Body of pancreas (tissue), 4 donors: Measurements from ENCODE around the gene SLC16A9. TPM values are rescaled to one million over a fixed set of nuclear protein-coding genes. Genes with fewer than 3 reads are reported as not detected.

Experiments used
- ATAC-seq: fragments of 150-250 bp; one replicate; pipeline ENCODE4 v1.9.1; 2016
- DNase-seq, 4 donors: peaks; one replicate each; pipeline ENCODE4 v3.0.0-alpha.2; 2019
- H3K27ac ChIP-seq, 4 donors: fragments of 200-600 bp; sonication (generic); 1 replicate in 3 of 4; 2 replicates in 1 of 4; pipeline versions ENCODE4 v1.5.1 to v1.6.1; 2016 to 2019; ENCODE audit warnings: mild to moderate bottlenecking in 1 of 4, mixed read lengths in 1 of 4, moderate library complexity in 1 of 4
- H3K27me3 ChIP-seq, 2 donors: fragments of 200-600 bp; sonication (generic); one replicate each; pipeline ENCODE4 v1.6.0; 2016; ENCODE audit warnings: mild to moderate bottlenecking in 1 of 2
- H3K36me3 ChIP-seq, 2 donors: fragments of 200-600 bp; sonication (generic); replicated peaks in 1 of 2; 2 replicates each; pipeline ENCODE4 v1.5.1; 2016; ENCODE audit warnings: low read depth in 2 of 2; ENCODE audit not compliant: insufficient read depth in 1 of 2
- H3K4me1 ChIP-seq: fragments of 200-600 bp; sonication (generic); one replicate; pipeline ENCODE4 v1.6.0; 2016
- H3K4me3 ChIP-seq, 2 donors: fragments of 200-600 bp; sonication (generic); 1 replicate in 1 of 2; 2 replicates in 1 of 2; pipeline ENCODE4 v1.5.1; 2016 to 2019
- H3K9me3 ChIP-seq, 3 donors: fragments of 200-600 bp; sonication (generic); 1 replicate in 2 of 3; 2 replicates in 1 of 3; pipeline ENCODE4 v1.5.1; 2016
- CTCF ChIP-seq, 7 experiments: fragments of 450-650 bp in 4 of 7; fragments of 200-600 bp in 3 of 7; sonication (generic) in 3 of 7; IDR thresholded peaks; one replicate each; pipeline ENCODE4 v1.5.1; 2016 to 2019; ENCODE audit warnings: antibody characterized with exemption in 7 of 7
- POLR2A ChIP-seq, 3 donors: fragments of 450-650 bp; IDR thresholded peaks; one replicate each; pipeline ENCODE4 v1.6.1; 2016; ENCODE audit warnings: antibody characterized with exemption in 3 of 3, mild to moderate bottlenecking in 2 of 3
- WGBS, 2 donors: methylation state at CpG; one replicate each; pipeline ENCODE4 v1.1.5; 2017; 5-methylcytosine and 5-hydroxymethylcytosine counted together
- intact Hi-C: fragments of 100-400 bp; cut with DNase I; formaldehyde crosslinking; loops from one replicate; pipeline ENCODE4 v1.15.1; 2023
- total RNA-seq, 2 donors: library from RNA; depleted of rRNA; stranded (reverse); fragments of >200 nt; gene quantifications; one replicate each; pipeline ENCODE4 v1.1.0, GENCODE V29; 2016

Gene SLC16A9
- total RNA-seq, 2 donors from 2014 or later, result 0.78 to 2.6 TPM

GRCh38 chr10:59601985-59602384, 107.7 kb downstream of the SLC16A9 start:
- Histone ChIP-seq H3K27ac (no peak overlapping the region), H3K27me3 (no peaks in the 10 kb centered on the region), H3K4me1 (no peaks in the 10 kb centered on the region), H3K36me3 (no peaks in the 10 kb centered on the region), H3K4me3 (no peak overlapping the region), H3K9me3 (no peaks in the 10 kb centered on the region)
- TF ChIP-seq CTCF (IDR thresholded peaks at IDR 0.05) (no peak), POLR2A (IDR thresholded peaks at IDR 0.05) (no peak)
- WGBS, 2 donors, result 59 to 70% methylated on average over 3 of the region's 3 CpGs
- no peak for ATAC-seq
- intact Hi-C loops, result no loop called here
- DNase-seq, result no peak

Other genes starting within 250 kb of the SLC16A9 start
- not detected for gene MRLN, start 43.6 kb upstream of the SLC16A9 start, total RNA-seq
- 10 to 100 TPM; 26.7 to 35.8 TPM for gene CCDC6, start 196.7 kb upstream of the SLC16A9 start, total RNA-seq